CD4-positive, alpha-beta T cell treated with Interferon gamma for 1 hour (primary cell): Measurements from ENCODE around the gene IER3IP1.
"Not testable (repeated sequence)": the region's sequence is repeated elsewhere in the genome, so short reads cannot be mapped to it uniquely, and the experiment has no call there.

Experiments
- DNase-seq: peaks from one replicate; pipeline ENCODE4 v3.0.0-alpha.2; 2020

Gene IER3IP1

GRCh38 chr18:47175898-47176575, at the start of gene IER3IP1:
Gene IER3IP1 (minus strand): TSS chr18:47176364. CDS start chr18:47176277, 87 bp downstream.
- peak; percentile 85 for DNase-seq

- no peak for DNase-seq
Measured at GRCh38 chr18:47215554-47216138, 39.5 kb upstream of the IER3IP1 start.

GRCh38 chr18:47209171-47209570, 33.0 kb upstream of the IER3IP1 start:
- no peak for DNase-seq

- no peak for DNase-seq
Measured at GRCh38 chr18:47206945-47207637, 30.9 kb upstream of the IER3IP1 start.

- DNase-seq, result no peak
Measured at GRCh38 chr18:47204908-47205522, 28.9 kb upstream of the IER3IP1 start.

- DNase-seq, result no peak
Measured at GRCh38 chr18:47203626-47204464, 27.7 kb upstream of the IER3IP1 start.

- not testable (repeated sequence) for DNase-seq
Measured at GRCh38 chr18:47195961-47196360, 19.8 kb upstream of the IER3IP1 start.

- DNase-seq, result no peak
Measured at GRCh38 chr18:47191961-47192360, 15.8 kb upstream of the IER3IP1 start.

GRCh38 chr18:47187721-47188120, 11.6 kb upstream of the IER3IP1 start:
- no peak for DNase-seq

GRCh38 chr18:47184419-47185050, 8.4 kb upstream of the IER3IP1 start:
- DNase-seq, result peak; percentile 8

GRCh38 chr18:47182156-47182555, 6.0 kb upstream of the IER3IP1 start:
- not testable (repeated sequence) for DNase-seq

- no peak for DNase-seq
Measured at GRCh38 chr18:47180765-47181164, 4.6 kb upstream of the IER3IP1 start.

- no peak for DNase-seq
Measured at GRCh38 chr18:47179520-47179919, 3.4 kb upstream of the IER3IP1 start.

GRCh38 chr18:47175283-47175897, 774 bp downstream of the IER3IP1 start:
- DNase-seq, result no peak

- no peak for DNase-seq
Measured at GRCh38 chr18:47174545-47175116, 1.5 kb downstream of the IER3IP1 start.

- DNase-seq, result no peak
Measured at GRCh38 chr18:47172476-47172875, 3.7 kb downstream of the IER3IP1 start.

GRCh38 chr18:47168913-47169312, 7.3 kb downstream of the IER3IP1 start:
- no peak for DNase-seq

- no peak for DNase-seq
Measured at GRCh38 chr18:47168509-47168908, 7.7 kb downstream of the IER3IP1 start.

- no peak for DNase-seq
Measured at GRCh38 chr18:47166294-47166693, 9.9 kb downstream of the IER3IP1 start.

GRCh38 chr18:47163241-47163640, 12.9 kb downstream of the IER3IP1 start:
- DNase-seq, result no peak

- DNase-seq, result no peak
Measured at GRCh38 chr18:47160256-47160655, 15.9 kb downstream of the IER3IP1 start.
